GM12878 (cell line): ENCODE data around the gene RAD21L1. TPM values are rescaled to one million over a fixed set of nuclear protein-coding genes. Genes with fewer than 3 reads are reported as not detected.

Experiments
- ATAC-seq: fragments of 200-7000 bp; cut with Tn5 transposase; 3 replicates; pipeline ENCODE4 v1.9.1; 2020; ENCODE audit warnings: mild to moderate bottlenecking, moderate library complexity
- BruUV-seq: library from RNA; stranded (reverse); fragments of 400-500 nt; replicated peaks from 2 replicates; lab custom pipeline; 2021; lab: Mats Ljungman, UMichigan
- CTCF ChIA-PET: fragments of 300-600 bp; sonication (Branson Sonifier 250); formaldehyde crosslinking; extraction: SDS; loops from one replicate; lab custom pipeline; 2021; ENCODE audit warnings: inconsistent platforms; lab: Yijun Ruan, JAX
- POLR2A ChIA-PET: fragments of 350-600 bp; formaldehyde crosslinking; extraction: SDS; loops from one replicate; lab custom pipeline; 2021; ENCODE audit warnings: inconsistent platforms; lab: Charles Lee
- RAD21 ChIA-PET: fragments of 300-600 bp; sonication (Branson Sonifier 250); formaldehyde crosslinking; loops from one replicate; lab custom pipeline; 2023; ENCODE audit warnings: antibody characterized with exemption; ENCODE audit not compliant: unreplicated experiment; lab: Charles Lee
- SMC1A ChIA-PET: fragments of 300-600 bp; sonication (Branson Sonifier 250); formaldehyde crosslinking; loops from one replicate; lab custom pipeline; 2023; ENCODE audit not compliant: unreplicated experiment, uncharacterized antibody; lab: Charles Lee
- DNase-seq: peaks from one replicate; pipeline ENCODE4 v3.0.0-alpha.2; 2011; ENCODE audit warnings: low read depth, low spot score
- FAIRE-seq: peaks from 3 replicates; lab custom pipeline; 2011; peaks lifted over from hg19 to GRCh38; lab: Jason Lieb, UNC
- H2AFZ ChIP-seq: 2 replicates; pipeline ENCODE4 v1.6.0; 2011; ENCODE audit warnings: low read depth, low read length, control low read depth; ENCODE audit not compliant: control insufficient read depth
- H3K27ac ChIP-seq: 2 replicates; pipeline ENCODE4 v1.5.1; 2011; ENCODE audit warnings: control low read depth; ENCODE audit not compliant: control insufficient read depth, insufficient read depth
- H3K27me3 ChIP-seq, 2 experiments: replicated peaks in 1 of 2; 2 replicates each; pipeline versions ENCODE4 v1.6.0 to v1.6.1; 2011; ENCODE audit warnings: low read length in 1 of 2; ENCODE audit not compliant: control insufficient read depth in 2 of 2, insufficient read depth in 2 of 2
- H3K36me3 ChIP-seq, 2 experiments: 2 replicates each; pipeline ENCODE4 v1.5.1; 2011; ENCODE audit warnings: low read length in 1 of 2; ENCODE audit not compliant: control insufficient read depth in 2 of 2, insufficient read depth in 2 of 2
- H3K4me1 ChIP-seq: 2 replicates; pipeline ENCODE4 v1.6.1; 2011; ENCODE audit warnings: mild to moderate bottlenecking, low read length, moderate library complexity, mixed read lengths; ENCODE audit not compliant: control insufficient read depth, insufficient read depth
- H3K4me2 ChIP-seq: 2 replicates; pipeline ENCODE4 v1.6.0; 2011; ENCODE audit warnings: control low read depth; ENCODE audit not compliant: control insufficient read depth, insufficient read depth
- H3K4me3 ChIP-seq: fragments of 200-600 bp; sonication (generic); 2 replicates; pipeline ENCODE4 v1.5.1; 2016
- H3K79me2 ChIP-seq: 2 replicates; pipeline ENCODE4 v1.6.0; 2011; ENCODE audit warnings: low read length; ENCODE audit not compliant: control insufficient read depth, insufficient read depth
- H3K9ac ChIP-seq: 2 replicates; pipeline ENCODE4 v1.8.0; 2011; ENCODE audit warnings: low read length, control low read depth, mixed read lengths; ENCODE audit not compliant: control insufficient read depth, insufficient read depth
- H3K9me3 ChIP-seq: replicated peaks from 3 replicates; pipeline ENCODE4 v1.5.1; 2011; ENCODE audit warnings: mild to moderate bottlenecking, low read length; ENCODE audit not compliant: control insufficient read depth, insufficient read depth
- H4K20me1 ChIP-seq: 2 replicates; pipeline ENCODE4 v1.6.0; 2011; ENCODE audit not compliant: control insufficient read depth, insufficient read depth
- CEBPB ChIP-seq, 2 experiments: fragments of 150-350 bp in 1 of 2; IDR thresholded peaks; 2 replicates each; pipeline ENCODE4 v1.6.1; 2012 to 2014; ENCODE audit warnings: low read depth in 2 of 2, low read length in 2 of 2, borderline replicate concordance in 1 of 2, inconsistent platforms in 1 of 2
- GATAD2B ChIP-seq: fragments of 450-650 bp; conservative IDR thresholded peaks from 2 replicates; pipeline ENCODE4 v1.6.1; 2017; ENCODE audit warnings: low read depth, mild to moderate bottlenecking, moderate library complexity
- KAT2A ChIP-seq: conservative IDR thresholded peaks from 2 replicates; pipeline ENCODE4 v1.6.1; 2011; ENCODE audit warnings: low read depth, low read length; ENCODE audit not compliant: control insufficient read depth
- NFYA ChIP-seq: IDR thresholded peaks from 2 replicates; pipeline ENCODE4 v1.6.1; 2011; ENCODE audit warnings: low read depth, mild to moderate bottlenecking, low read length, improper control_type of control experiment, borderline replicate concordance
- PML ChIP-seq: IDR thresholded peaks from 2 replicates; pipeline ENCODE4 v1.6.1; 2012; ENCODE audit warnings: low read length, inconsistent platforms
- RB1 ChIP-seq: fragments of 450-650 bp; formaldehyde crosslinking; IDR thresholded peaks from 2 replicates; pipeline ENCODE4 v1.6.1; 2017; ENCODE audit warnings: mild to moderate bottlenecking, borderline replicate concordance
- RELA ChIP-seq: fragments of 450-650 bp; IDR thresholded peaks from 2 replicates; pipeline ENCODE4 v1.8.0; 2014; ENCODE audit warnings: borderline replicate concordance; ENCODE audit not compliant: partially characterized antibody
- WRNIP1 ChIP-seq: IDR thresholded peaks from 2 replicates; pipeline ENCODE4 v1.6.1; 2011; ENCODE audit warnings: low read depth, low read length, improper control_type of control experiment, borderline replicate concordance
- ZNF217 ChIP-seq: fragments of 450-650 bp; IDR thresholded peaks from 2 replicates; pipeline ENCODE4 v1.6.1; 2017; ENCODE audit warnings: antibody characterized with exemption, mild to moderate bottlenecking
- WGBS: methylation state at CpG from one replicate; pipeline ENCODE4 v1.1.6; 2016; ENCODE audit warnings: low lambda C conversion rate; ENCODE audit not compliant: insufficient replicate concordance, insufficient coverage; ENCODE audit errors: missing lambda C conversion rate; 5-methylcytosine and 5-hydroxymethylcytosine counted together
- in situ Hi-C: fragments of 300-500 bp; cut with MboI; formaldehyde crosslinking; loops from 9 replicates; pipeline ENCODE4 v1.14.3; 2018; ENCODE audit warnings: mixed read lengths
- intact Hi-C: fragments of 100-400 bp; cut with micrococcal nuclease; formaldehyde crosslinking; loops from one replicate; pipeline ENCODE4 v1.14.2; 2022; ENCODE audit not compliant: unreplicated experiment
- polyA plus RNA-seq, 11 experiments: library from polyadenylated mRNA; depleted of rRNA in 4 of 11; unstranded in 6 of 11; stranded (reverse) in 5 of 11; fragments of >200 nt; fragmentation: Nextera tagmentation in 4 of 11; fragmentation: Illumina TruSeq in 1 of 11; extraction: Ambion mirVana in 4 of 11; extraction: Trizol in 1 of 11; gene quantifications; 1 replicate in 1 of 11; 2 replicates in 10 of 11; pipeline versions ENCODE4 v1.2.1 to v1.2.3, GENCODE V29; 2011 to 2016; ENCODE audit warnings: inconsistent platforms in 2 of 11, missing spikeins in 2 of 11, low read depth in 1 of 11
- total RNA-seq, 4 experiments: library from RNA; depleted of rRNA in 3 of 4; stranded (reverse); fragments of >200 nt in 3 of 4; fragmentation: Illumina TruSeq in 1 of 4; extraction: Trizol in 1 of 4; gene quantifications; 2 replicates each; pipeline versions ENCODE4 v1.2.1 to v1.2.3, GENCODE V29; 2013 to 2021
- TF ChIP-seq, protein P1 (sequence below): IDR thresholded peaks from 2 replicates; pipeline ENCODE4 v1.6.1; 2011; ENCODE audit warnings: low read depth, low read length, improper control_type of control experiment, borderline replicate concordance
- TF ChIP-seq, protein P2 (sequence below): IDR thresholded peaks from 2 replicates; pipeline ENCODE4 v1.6.1; 2012; ENCODE audit warnings: low read depth, low read length, improper control_type of control experiment

Gene RAD21L1
- total and polyA plus RNA-seq, 10 of the 15 experiments (the other 5 are each of a cell fraction or from before 2014, with no cell fraction given): not detected

DNA sequence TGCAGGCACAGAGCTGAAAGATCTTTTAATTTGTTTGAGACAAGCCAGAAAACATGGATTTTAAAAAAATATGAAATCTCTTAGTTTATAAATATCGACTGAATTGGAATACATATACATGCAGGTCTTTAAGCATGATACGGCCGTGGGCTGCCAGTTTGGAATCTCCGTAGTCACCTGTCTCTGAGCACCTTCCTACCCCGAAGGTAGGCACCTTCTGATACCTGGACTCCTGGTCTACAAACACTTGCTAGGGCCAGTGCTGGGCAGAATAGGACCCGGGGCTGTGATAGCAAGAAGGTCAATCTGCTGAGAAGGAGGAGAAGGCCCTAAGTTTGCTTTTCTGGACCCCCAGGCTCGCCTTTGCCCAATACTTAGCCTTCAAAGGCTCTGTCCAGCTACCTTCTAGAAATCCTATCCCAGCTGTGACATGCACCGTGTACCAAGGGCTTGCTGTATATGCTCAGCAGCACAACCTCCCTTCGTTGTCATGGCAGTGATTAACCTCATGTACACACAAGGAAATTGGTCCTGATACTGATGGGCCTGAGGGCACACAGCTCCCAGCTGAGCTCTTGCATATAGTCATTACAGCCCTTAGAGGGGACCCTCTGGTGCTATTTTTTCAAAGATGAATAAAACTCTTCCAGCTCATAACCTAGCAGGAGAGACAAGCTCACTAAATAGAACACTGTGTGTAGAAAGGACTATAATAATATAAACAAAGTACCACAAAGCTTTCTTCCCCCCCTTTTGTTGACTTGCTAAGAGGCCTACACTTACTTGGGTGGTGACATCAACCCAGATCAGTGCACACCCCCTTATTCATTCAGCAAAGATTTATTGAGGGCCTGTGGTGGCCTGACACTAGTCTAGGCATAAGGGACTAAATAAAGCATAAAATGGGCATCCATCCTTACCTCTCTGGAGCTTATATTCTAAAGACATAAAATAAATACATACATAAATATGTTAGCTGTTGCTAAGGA is 58.0 kb downstream of the RAD21L1 start:
- TF ChIP-seq ZNF217 (no peak), GATAD2B (no peak), WRNIP1 (no peak), RELA (no peak), NFYA (no peak), PML (no peak), KAT2A (no peak), CEBPB (IDR thresholded peaks at IDR 0.05; ENCODE audit: borderline replicate concordance in 1 of 2, low read depth in 2 of 2, low read length in 2 of 2) (no peak), RB1 (no peak)
- TF ChIP-seq, protein P1, sequence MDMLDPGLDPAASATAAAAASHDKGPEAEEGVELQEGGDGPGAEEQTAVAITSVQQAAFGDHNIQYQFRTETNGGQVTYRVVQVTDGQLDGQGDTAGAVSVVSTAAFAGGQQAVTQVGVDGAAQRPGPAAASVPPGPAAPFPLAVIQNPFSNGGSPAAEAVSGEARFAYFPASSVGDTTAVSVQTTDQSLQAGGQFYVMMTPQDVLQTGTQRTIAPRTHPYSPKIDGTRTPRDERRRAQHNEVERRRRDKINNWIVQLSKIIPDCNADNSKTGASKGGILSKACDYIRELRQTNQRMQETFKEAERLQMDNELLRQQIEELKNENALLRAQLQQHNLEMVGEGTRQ: no peak
- TF ChIP-seq, protein P2, sequence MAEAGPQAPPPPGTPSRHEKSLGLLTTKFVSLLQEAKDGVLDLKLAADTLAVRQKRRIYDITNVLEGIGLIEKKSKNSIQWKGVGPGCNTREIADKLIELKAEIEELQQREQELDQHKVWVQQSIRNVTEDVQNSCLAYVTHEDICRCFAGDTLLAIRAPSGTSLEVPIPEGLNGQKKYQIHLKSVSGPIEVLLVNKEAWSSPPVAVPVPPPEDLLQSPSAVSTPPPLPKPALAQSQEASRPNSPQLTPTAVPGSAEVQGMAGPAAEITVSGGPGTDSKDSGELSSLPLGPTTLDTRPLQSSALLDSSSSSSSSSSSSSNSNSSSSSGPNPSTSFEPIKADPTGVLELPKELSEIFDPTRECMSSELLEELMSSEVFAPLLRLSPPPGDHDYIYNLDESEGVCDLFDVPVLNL: no peak
- in situ Hi-C loops: no loop called here
- no peak overlapping the region for H3K9ac ChIP-seq
- H3K4me1 ChIP-seq: no peaks in the 10 kb centered on the region
- H3K36me3 ChIP-seq: no peaks in the 10 kb centered on the region
- ChIA-PET SMC1A (no interaction called here), CTCF (no interaction called here), POLR2A (interaction anchor here (0.5 kb wide), 1 partner anchor 46 kb away, joined by 3 read pairs; no protein-coding TSS in a partner anchor), RAD21 (no interaction called here)
- H3K9me3 ChIP-seq: no peaks in the 10 kb centered on the region; the same call in 2 of the 3 replicates
- no peaks in the 10 kb centered on the region; a peak in 3 of 4 replicates for H3K27me3 ChIP-seq
- no peaks in the 10 kb centered on the region for H4K20me1 ChIP-seq
- no peak for FAIRE-seq
- no peak for DNase-seq
- no peak overlapping the region for H3K4me2 ChIP-seq
- no peaks in the 10 kb centered on the region for H3K79me2 ChIP-seq
- H3K27ac ChIP-seq: no peak overlapping the region
- intact Hi-C loops: no loop called here
- no TSS peak for BruUV-seq
- 8% methylated on average over 9 of the region's 9 CpGs for WGBS
- H2AFZ ChIP-seq: no peak overlapping the region
- no peak overlapping the region for H3K4me3 ChIP-seq
- no peak for ATAC-seq
